PC-3 (cell line): ENCODE data around the gene AHNAK. TPM values are rescaled to one million over a fixed set of nuclear protein-coding genes. Genes with fewer than 3 reads are reported as not detected.

Source experiments
- ATAC-seq: fragments of 200-7000 bp; cut with Tn5 transposase; 2 replicates; pipeline ENCODE4 v1.9.1; 2020; ENCODE audit warnings: mild to moderate bottlenecking, moderate library complexity
- BruUV-seq: library from RNA; stranded (reverse); fragments of 400-500 nt; replicated peaks from 2 replicates; lab custom pipeline; 2021; lab: Mats Ljungman, UMichigan
- CTCF ChIA-PET: fragments of 300-600 bp; sonication (Branson Sonifier 250); formaldehyde crosslinking; loops from one replicate; lab custom pipeline; 2022; ENCODE audit warnings: antibody characterized with exemption; lab: Charles Lee
- POLR2A ChIA-PET: fragments of 300-600 bp; sonication (Branson Sonifier 250); formaldehyde crosslinking; loops from one replicate; lab custom pipeline; 2022; ENCODE audit warnings: antibody characterized with exemption; ENCODE audit not compliant: unreplicated experiment; lab: Charles Lee
- DNase-seq: peaks from one replicate; pipeline ENCODE4 v3.0.0-alpha.2; 2015
- H2AFZ ChIP-seq: fragments of 300-600 bp; sonication (generic); 2 replicates; pipeline ENCODE4 v1.6.0; 2016; ENCODE audit warnings: antibody characterized with exemption, low read length
- H3F3A ChIP-seq: fragments of 300-600 bp; sonication (generic); one replicate; pipeline ENCODE4 v1.6.0; 2017; ENCODE audit warnings: antibody characterized with exemption, low read length, control low read depth, mild to moderate bottlenecking; ENCODE audit not compliant: unreplicated experiment
- H3K27ac ChIP-seq: fragments of 300-600 bp; sonication (generic); 2 replicates; pipeline ENCODE4 v1.5.1; 2016; ENCODE audit warnings: mild to moderate bottlenecking, low read length
- H3K27me3 ChIP-seq: fragments of 300-600 bp; sonication (generic); 2 replicates; pipeline ENCODE4 v1.6.1; 2016; ENCODE audit warnings: low read length, mixed read lengths
- H3K36me3 ChIP-seq: fragments of 300-600 bp; sonication (generic); 2 replicates; pipeline ENCODE4 v1.6.1; 2016; ENCODE audit warnings: low read depth, mixed run types, low read length, mixed read lengths
- H3K4me1 ChIP-seq: fragments of 300-600 bp; sonication (generic); 2 replicates; pipeline ENCODE4 v1.5.1; 2016; ENCODE audit warnings: low read length; ENCODE audit not compliant: insufficient read depth
- H3K4me2 ChIP-seq: fragments of 300-600 bp; sonication (generic); 2 replicates; pipeline ENCODE4 v1.6.0; 2016; ENCODE audit warnings: low read length
- H3K4me3 ChIP-seq: fragments of 300-600 bp; sonication (generic); 2 replicates; pipeline ENCODE4 v1.5.1; 2016; ENCODE audit warnings: mild to moderate bottlenecking, low read length, mixed read lengths
- H3K79me2 ChIP-seq: fragments of 300-600 bp; sonication (generic); 2 replicates; pipeline ENCODE4 v1.6.1; 2017; ENCODE audit warnings: low read length, mixed read lengths
- H3K9ac ChIP-seq: fragments of 300-600 bp; sonication (generic); 2 replicates; pipeline ENCODE4 v1.6.0; 2016; ENCODE audit warnings: mild to moderate bottlenecking, low read length
- H3K9me2 ChIP-seq: fragments of 300-600 bp; sonication (generic); replicated peaks from 2 replicates; pipeline ENCODE4 v1.6.1; 2016; ENCODE audit warnings: mixed run types, low read length, mixed read lengths
- H3K9me3 ChIP-seq: fragments of 300-600 bp; sonication (generic); 2 replicates; pipeline ENCODE4 v1.6.1; 2016; ENCODE audit warnings: low read length, mixed read lengths
- H4K20me1 ChIP-seq: fragments of 300-600 bp; sonication (generic); 2 replicates; pipeline ENCODE4 v1.6.1; 2016; ENCODE audit warnings: low read length, mixed read lengths
- CTCF ChIP-seq: fragments of 300-600 bp; sonication (generic); conservative IDR thresholded peaks from 2 replicates; pipeline ENCODE4 v1.5.1; 2017; ENCODE audit warnings: antibody characterized with exemption, low read depth, mild to moderate bottlenecking, low read length
- EZH2 ChIP-seq: fragments of 300-600 bp; sonication (generic); IDR thresholded peaks from one replicate; pipeline ENCODE4 v1.6.1; 2017; ENCODE audit warnings: antibody characterized with exemption, mild to moderate bottlenecking, low read length; ENCODE audit not compliant: unreplicated experiment
- EZH2phosphoT487 ChIP-seq: fragments of 300-600 bp; sonication (generic); IDR thresholded peaks from 2 replicates; pipeline ENCODE4 v1.6.1; 2018; ENCODE audit warnings: mild to moderate bottlenecking, antibody characterized with exemption, low read length, borderline replicate concordance
- intact Hi-C: fragments of 100-400 bp; cut with micrococcal nuclease; formaldehyde crosslinking; loops from 2 replicates; pipeline ENCODE4 v1.9.0; 2023
- total RNA-seq: library from RNA; depleted of rRNA; stranded (reverse); fragments of >200 nt; gene quantifications from 2 replicates; pipeline ENCODE4 v1.2.3, GENCODE V29; 2014

Gene AHNAK
- total RNA-seq, 1 experiment from 2014 or later: 287 TPM

- ATAC-seq (peak; percentile 2; the same call in 1 of the 2 replicates), DNase-seq (peak; percentile 50)
- Histone ChIP-seq H3K79me2 (peaks cover 76% of the 10 kb centered on the region), H3K36me3 (no peaks in the 10 kb centered on the region; the same call in 1 of the 2 replicates), H3K27ac (peak overlapping the region; percentile 94), H3K4me3 (peak overlapping the region; percentile 96), H3K9ac (peak overlapping the region; percentile 97), H3F3A (peaks cover 13% of the 10 kb centered on the region), H3K9me3 (no peaks in the 10 kb centered on the region), H2AFZ (no peak overlapping the region), H3K9me2 (no peaks in the 10 kb centered on the region), H3K4me2 (peak overlapping the region; percentile 89), H3K4me1 (peaks cover 72% of the 10 kb centered on the region), H3K27me3 (no peaks in the 10 kb centered on the region), H4K20me1 (peaks cover 34% of the 10 kb centered on the region)
- POLR2A ChIA-PET: interaction anchor here (0.6 to 1.3 kb wide), 4 partner anchors 8 to 35 kb away, joined by 4 to 14 read pairs (median 6); partner anchors contain the start of gene EEF1G
- BruUV-seq: no TSS peak
- TF ChIP-seq EZH2 (no peak), EZH2phosphoT487 (no peak), CTCF (no peak)
- CTCF ChIA-PET: interaction anchor here (0.6 to 4.1 kb wide), 6 partner anchors 12 to 159 kb away, joined by 3 to 64 read pairs (median 30); no protein-coding TSS in a partner anchor
- intact Hi-C loops: no loop called here
These were observed 1.8 kb downstream of the AHNAK start for GRCh38 chr11:62544581-62545436.

GRCh38 chr11:62543680-62544444 lies 2.7 kb downstream of the AHNAK start:
- Histone ChIP-seq H4K20me1 (peaks cover 42% of the 10 kb centered on the region), H3K4me1 (peaks cover 72% of the 10 kb centered on the region), H3K4me2 (peak overlapping the region; percentile 89), H3K27ac (peak overlapping the region; percentile 94), H3K36me3 (no peaks in the 10 kb centered on the region; the same call in 1 of the 2 replicates), H3K9me3 (no peaks in the 10 kb centered on the region), H3F3A (peaks cover 17% of the 10 kb centered on the region), H3K4me3 (peak overlapping the region; percentile 96), H3K27me3 (no peaks in the 10 kb centered on the region), H3K9ac (peak overlapping the region; percentile 97), H2AFZ (no peak overlapping the region), H3K9me2 (no peaks in the 10 kb centered on the region), H3K79me2 (peaks cover 84% of the 10 kb centered on the region)
- BruUV-seq: no TSS peak
- POLR2A ChIA-PET: interaction anchor here (0.6 to 1.4 kb wide), 6 partner anchors 9 to 34 kb away, joined by 3 to 14 read pairs (median 6); partner anchors contain the start of gene EEF1G
- CTCF ChIA-PET: interaction anchor here (0.6 to 4.1 kb wide), 12 partner anchors 9 to 158 kb away, joined by 3 to 64 read pairs (median 14); partner anchors contain the start of gene TUT1
- DNase-seq: peak; percentile 29
- ATAC-seq: no peak
- intact Hi-C loops: no loop called here
- TF ChIP-seq EZH2phosphoT487 (no peak), CTCF (no peak), EZH2 (no peak)
